ENCODE measurements around the gene ATR. TPM values are rescaled to one million over a fixed set of nuclear protein-coding genes. Genes with fewer than 3 reads are reported as not detected.
"Not testable (repeated sequence)": the region's sequence is repeated elsewhere in the genome, so short reads cannot be mapped to it uniquely, and the experiment has no call there.

ATR gene
- polyA plus RNA-seq, 1 experiment: 6.0 TPM

DNA sequence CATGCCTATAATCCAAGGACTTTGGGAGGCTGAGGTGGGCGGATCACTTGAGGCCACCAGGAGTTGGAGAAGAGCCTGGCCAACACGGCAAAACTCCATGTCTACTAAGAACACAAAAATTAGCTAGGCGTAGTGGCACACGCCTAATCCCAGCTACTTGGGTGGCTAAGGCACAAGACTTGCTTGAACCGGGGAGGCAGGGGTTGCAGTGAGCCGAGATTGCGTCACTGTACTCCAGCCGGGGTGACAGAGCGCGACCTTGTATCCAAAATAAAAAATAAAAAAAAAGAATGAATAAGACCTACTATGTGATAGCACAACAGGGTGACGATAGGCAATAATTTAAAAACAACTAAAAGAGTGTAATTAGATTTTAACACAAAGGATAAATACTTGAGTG, 134.2 kb downstream of the ATR start:
- CTCF ChIA-PET: no interaction called here

DNA sequence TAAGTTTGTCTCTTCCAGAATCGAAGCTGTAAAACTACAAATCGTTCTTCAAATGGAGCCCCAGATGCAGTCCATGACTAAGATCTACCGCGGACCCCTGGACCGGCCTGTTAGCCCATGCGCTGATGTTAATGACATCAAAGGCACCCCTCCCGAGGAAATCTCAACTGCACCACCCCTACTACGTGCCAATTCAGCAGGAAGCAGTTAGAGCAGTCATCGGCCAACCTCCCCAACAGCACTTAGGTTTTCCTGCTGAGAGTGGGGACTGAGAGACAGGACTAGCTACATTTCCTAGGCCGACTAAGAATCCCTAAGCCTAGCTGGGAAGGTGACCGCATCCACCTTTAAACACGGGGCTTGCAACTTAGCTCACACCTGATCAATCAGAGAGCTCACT, 135.5 kb downstream of the ATR start:
- H3K36me3 ChIP-seq (ENCODE audit: control insufficient read depth, insufficient read depth, low read length); H3K4me3 ChIP-seq (ENCODE audit: low read depth, low read length); POLR2A ChIA-PET; DNase-seq (ENCODE audit: low read depth); H3K27me3 ChIP-seq (ENCODE audit: control insufficient read depth, insufficient read depth, low read length): not testable (repeated sequence)
- CTCF ChIA-PET: interaction anchor here (1.1 kb wide), 1 partner anchor 10 kb away, joined by 3 read pairs; no protein-coding TSS in a partner anchor

More for the DNA sequence above, 134.2 kb downstream of the ATR start:
- Histone ChIP-seq H3K27me3 (ENCODE audit: control insufficient read depth, insufficient read depth, low read length) (no peaks in the 10 kb centered on the region), H3K36me3 (ENCODE audit: control insufficient read depth, insufficient read depth, low read length) (no peaks in the 10 kb centered on the region), H3K4me3 (ENCODE audit: low read depth, low read length) (no peak overlapping the region)
- POLR2A ChIA-PET: no interaction called here
- no peak for TF ChIP-seq CTCF (IDR thresholded peaks at IDR 0.05; ENCODE audit: insufficient read depth, low read depth, low read length)
- DNase-seq (ENCODE audit: low read depth): no peak

- POLR2A ChIA-PET; H3K4me3 ChIP-seq (ENCODE audit: low read depth, low read length); H3K27me3 ChIP-seq (ENCODE audit: control insufficient read depth, insufficient read depth, low read length); CTCF ChIA-PET; DNase-seq (ENCODE audit: low read depth); H3K36me3 ChIP-seq (ENCODE audit: control insufficient read depth, insufficient read depth, low read length): not testable (repeated sequence)
These were observed 138.9 kb downstream of the ATR start for GRCh38 chr3:142439499-142440220.

- H3K4me3 ChIP-seq (ENCODE audit: low read depth, low read length); POLR2A ChIA-PET; H3K27me3 ChIP-seq (ENCODE audit: control insufficient read depth, insufficient read depth, low read length); H3K36me3 ChIP-seq (ENCODE audit: control insufficient read depth, insufficient read depth, low read length); DNase-seq (ENCODE audit: low read depth); CTCF ChIA-PET: not testable (repeated sequence)
These were observed 140.4 kb downstream of the ATR start for GRCh38 chr3:142438096-142438495.

- ChIA-PET CTCF (interaction anchor here (1.7 kb wide), 1 partner anchor 9 kb away, joined by 4 read pairs; no protein-coding TSS in a partner anchor), POLR2A (no interaction called here)
- DNase-seq (ENCODE audit: low read depth): no peak
- TF ChIP-seq CTCF (IDR thresholded peaks at IDR 0.05; ENCODE audit: insufficient read depth, low read depth, low read length): no peak
- Histone ChIP-seq H3K4me3 (ENCODE audit: low read depth, low read length) (no peak overlapping the region), H3K36me3 (ENCODE audit: control insufficient read depth, insufficient read depth, low read length) (no peaks in the 10 kb centered on the region), H3K27me3 (ENCODE audit: control insufficient read depth, insufficient read depth, low read length) (no peaks in the 10 kb centered on the region)
These were observed 141.5 kb downstream of the ATR start for GRCh38 chr3:142436951-142437585.

DNA sequence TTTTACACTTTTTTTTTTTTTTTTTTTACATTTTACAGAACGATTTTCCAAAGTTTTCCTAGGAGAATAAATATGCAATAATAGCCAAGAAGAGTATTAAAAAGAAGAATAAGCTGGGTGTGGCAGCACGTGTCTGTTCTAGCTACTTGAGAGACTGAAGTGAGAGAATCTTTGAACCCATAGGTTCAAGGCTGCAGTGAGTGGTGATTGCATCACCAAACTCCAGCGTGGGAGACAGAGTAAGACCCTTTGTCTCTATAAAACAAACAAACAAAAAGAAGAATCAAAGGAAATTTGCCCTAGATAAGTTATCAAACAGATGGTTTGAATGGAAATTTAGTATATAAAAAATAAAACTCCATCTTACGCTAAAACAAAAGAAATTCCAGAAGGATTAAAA, 144.0 kb downstream of the ATR start:
- peaks cover 3% of the 10 kb centered on the region; the same call in 1 of the 2 replicates for H3K36me3 ChIP-seq (ENCODE audit: control insufficient read depth, insufficient read depth, low read length)
- CTCF ChIA-PET: interaction anchor here (0.6 kb wide), 1 partner anchor 14 kb away, joined by 4 read pairs; no protein-coding TSS in a partner anchor
- no peak for DNase-seq (ENCODE audit: low read depth)
- no peak for TF ChIP-seq CTCF (IDR thresholded peaks at IDR 0.05; ENCODE audit: insufficient read depth, low read depth, low read length)
- POLR2A ChIA-PET: no interaction called here
- no peaks in the 10 kb centered on the region for H3K27me3 ChIP-seq (ENCODE audit: control insufficient read depth, insufficient read depth, low read length)
- no peak overlapping the region for H3K4me3 ChIP-seq (ENCODE audit: low read depth, low read length)

Measured in BJ (cell line).